GM19193 (cell line): Measurements from ENCODE around the gene MED16.

Experiments used
- POLR2A ChIP-seq: IDR thresholded peaks from 4 replicates; pipeline ENCODE4 v1.6.1; 2011; ENCODE audit not compliant: insufficient read depth, insufficient read length; ENCODE audit errors: extremely low read depth

Gene MED16

DNA sequence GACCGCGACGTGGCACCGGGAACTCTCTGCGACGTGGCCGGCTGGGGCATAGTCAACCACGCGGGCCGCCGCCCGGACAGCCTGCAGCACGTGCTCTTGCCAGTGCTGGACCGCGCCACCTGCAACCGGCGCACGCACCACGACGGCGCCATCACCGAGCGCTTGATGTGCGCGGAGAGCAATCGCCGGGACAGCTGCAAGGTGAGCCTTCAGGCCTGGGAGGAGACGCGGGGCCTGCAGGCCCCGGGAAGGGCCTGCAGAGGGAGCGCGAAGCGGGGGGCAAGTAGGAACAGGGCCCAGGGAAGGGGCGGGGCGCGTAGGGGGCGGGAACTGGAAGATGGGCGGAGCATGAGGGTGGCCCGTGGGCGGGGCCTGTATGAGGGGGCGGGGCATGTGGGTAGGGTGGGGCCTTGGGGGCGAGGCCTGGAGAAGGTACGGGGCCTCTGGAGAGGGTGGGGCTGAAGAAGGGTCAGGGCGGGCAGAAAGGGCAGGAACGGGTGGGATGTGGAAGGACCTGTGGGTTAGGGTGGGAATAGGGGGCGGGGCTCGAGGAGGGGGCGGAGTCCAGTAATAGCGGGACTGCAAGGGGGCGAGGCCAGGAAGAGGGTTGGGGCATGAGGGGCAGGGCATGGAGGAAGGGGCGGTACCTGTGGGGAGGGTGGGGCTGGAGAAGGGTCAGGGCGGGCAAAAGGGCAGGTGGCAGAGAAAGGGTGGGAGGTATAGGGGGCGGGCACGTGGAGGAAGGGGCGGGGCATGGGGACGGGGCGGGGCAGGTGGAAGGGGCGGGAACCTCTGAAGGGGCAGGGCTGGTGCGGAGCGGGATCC lies 31.0 kb downstream of the MED16 start:
- no peak for TF ChIP-seq POLR2A

DNA sequence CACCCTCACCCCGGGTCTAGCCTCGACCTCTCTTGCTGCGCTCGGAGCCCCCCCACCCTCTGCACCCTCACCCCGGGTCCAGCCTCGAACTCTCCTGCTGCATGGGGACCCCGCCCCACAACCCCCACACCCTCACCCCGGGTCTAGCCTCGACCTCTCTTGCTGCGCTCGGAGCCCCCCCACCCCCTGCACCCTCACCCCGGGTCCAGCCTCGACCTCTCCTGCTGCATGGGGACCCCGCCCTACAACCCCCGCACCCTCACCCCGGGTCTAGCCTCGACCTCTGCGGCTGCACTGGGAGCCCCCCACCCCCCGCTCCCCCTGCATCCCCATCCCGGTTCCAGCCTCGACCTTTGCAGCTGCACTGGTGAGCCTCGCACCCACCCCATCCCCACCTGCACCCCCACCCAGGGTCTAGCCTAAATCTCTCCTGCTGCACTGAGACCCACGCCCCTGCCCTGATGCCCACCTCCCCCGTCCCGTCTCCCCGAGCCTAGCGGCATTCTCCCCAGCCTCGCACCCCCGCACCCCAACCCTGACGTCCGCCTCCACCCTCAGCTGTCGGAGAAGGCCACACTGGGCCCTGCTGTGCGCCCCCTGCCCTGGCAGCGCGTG lies 31.7 kb downstream of the MED16 start:
- TF ChIP-seq POLR2A = no peak

DNA sequence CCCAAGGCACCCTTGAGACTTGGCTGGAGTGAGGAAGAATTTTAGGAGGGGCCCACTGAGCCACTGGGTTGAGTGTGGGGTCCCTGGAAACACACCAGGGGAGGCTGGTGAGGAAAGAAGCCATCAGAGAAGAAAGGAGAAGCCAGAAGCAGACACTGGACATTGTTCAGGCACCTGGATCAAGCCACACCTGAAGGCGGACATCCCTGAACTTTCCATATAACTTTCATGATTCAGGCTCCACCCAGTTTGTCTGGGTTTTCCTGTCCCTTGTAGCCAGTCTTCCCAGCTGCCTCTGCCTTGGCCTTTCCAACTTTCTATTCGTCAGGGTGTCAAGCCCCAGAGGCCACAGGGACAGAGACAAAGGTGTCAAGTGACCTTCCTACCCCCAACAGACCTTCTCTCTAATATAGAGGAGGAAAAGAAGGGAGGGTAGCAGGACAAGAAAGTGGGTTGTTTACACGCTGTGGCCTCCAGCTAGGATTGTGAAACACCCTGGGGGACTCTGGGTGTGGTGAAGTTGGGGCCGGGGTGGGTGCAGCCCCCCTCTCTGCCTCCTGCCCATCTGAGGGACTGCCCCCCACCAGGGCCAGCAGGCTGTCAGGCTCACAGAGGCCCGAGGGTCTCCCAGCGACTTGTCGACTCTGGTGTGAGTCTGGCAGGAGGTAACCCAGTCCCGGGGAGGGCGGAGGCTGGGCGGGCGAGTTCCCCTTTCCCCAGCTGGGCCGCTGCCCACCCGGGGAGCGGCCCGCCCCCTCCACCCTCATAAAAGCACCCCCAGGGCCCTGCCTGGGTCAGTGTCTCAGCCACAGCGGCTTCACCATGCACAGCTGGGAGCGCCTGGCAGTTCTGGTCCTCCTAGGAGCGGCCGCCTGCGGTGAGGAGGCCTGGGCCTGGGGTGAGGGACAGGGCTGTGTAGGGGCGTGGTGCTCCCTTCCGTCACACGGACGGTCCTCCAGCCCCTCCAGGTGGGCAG lies 33.8 kb downstream of the MED16 start, which contains the start of gene CFD:
Gene CFD, plus strand, starts transcription at position 797 of the 976 bp plus-strand sequence. Its CDS starts 26 bp downstream, at position 823.
- no peak for TF ChIP-seq POLR2A

DNA sequence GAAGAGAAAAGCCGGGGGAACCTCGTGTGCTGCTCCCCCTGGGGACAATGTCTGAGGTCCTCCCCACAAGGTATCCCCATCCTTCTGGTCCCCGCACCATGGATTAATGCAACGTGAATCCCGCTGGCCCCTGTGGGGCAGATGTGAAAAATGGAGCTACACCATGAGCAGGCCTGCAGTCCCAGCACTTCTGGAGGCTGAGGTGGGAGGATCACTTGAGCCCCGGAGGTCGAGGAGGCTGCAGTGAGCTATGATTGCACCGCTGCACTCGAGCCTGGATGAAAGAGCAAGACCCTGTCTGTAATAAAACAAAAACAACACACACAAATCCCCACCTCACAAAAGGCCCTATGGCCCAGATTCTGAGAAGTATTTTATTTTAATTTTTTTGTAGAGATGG lies 34.7 kb downstream of the MED16 start:
- no peak for TF ChIP-seq POLR2A

DNA sequence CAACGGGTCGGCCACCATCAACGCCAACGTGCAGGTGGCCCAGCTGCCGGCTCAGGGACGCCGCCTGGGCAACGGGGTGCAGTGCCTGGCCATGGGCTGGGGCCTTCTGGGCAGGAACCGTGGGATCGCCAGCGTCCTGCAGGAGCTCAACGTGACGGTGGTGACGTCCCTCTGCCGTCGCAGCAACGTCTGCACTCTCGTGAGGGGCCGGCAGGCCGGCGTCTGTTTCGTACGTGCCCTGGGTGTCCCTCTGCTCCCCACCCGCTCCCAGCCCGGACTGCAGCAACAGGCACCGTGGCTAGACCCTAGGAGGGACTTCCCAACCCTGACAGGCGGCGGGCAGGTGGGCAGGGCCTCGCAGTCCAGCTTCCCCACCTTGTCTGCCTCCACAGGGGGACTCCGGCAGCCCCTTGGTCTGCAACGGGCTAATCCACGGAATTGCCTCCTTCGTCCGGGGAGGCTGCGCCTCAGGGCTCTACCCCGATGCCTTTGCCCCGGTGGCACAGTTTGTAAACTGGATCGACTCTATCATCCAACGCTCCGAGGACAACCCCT lies 37.3 kb downstream of the MED16 start:
- TF ChIP-seq POLR2A = no peak

DNA sequence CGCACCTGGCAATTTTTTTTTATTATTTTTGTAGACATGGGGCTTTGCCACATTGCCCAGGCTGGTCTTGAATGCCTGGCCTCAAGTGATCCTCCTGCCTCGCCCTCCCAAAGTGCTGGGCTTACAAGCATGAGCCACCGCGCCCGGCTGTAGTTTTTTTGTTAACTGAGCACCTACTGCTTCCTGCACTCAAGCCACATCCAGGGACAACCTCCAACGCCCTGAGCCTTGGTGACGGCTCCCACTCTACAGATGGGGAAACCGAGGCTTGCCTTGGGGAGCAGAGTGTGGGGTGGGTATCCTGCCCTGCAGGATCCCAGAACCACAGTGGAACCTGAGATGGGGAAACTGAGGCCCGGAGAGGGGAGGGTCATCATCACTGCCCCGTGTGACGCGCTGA lies 37.8 kb downstream of the MED16 start:
- no peak for TF ChIP-seq POLR2A

DNA sequence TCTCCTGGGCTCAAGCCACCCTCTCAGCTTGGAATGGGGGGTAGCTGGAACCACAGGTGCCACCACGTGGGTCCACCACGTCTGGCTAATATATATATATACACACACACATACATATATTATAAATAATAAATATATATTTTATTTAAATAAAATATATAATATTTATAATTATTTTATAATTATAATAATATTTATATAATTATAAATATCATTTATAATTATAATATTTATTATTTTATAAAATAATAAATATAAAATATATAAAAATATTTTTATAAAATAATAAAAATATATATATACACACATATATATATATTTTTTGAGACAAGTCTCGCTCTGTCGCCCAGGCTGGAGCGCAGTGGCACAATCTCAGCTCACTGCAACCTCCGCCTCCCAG lies 38.4 kb downstream of the MED16 start:
- TF ChIP-seq POLR2A = no peak

DNA sequence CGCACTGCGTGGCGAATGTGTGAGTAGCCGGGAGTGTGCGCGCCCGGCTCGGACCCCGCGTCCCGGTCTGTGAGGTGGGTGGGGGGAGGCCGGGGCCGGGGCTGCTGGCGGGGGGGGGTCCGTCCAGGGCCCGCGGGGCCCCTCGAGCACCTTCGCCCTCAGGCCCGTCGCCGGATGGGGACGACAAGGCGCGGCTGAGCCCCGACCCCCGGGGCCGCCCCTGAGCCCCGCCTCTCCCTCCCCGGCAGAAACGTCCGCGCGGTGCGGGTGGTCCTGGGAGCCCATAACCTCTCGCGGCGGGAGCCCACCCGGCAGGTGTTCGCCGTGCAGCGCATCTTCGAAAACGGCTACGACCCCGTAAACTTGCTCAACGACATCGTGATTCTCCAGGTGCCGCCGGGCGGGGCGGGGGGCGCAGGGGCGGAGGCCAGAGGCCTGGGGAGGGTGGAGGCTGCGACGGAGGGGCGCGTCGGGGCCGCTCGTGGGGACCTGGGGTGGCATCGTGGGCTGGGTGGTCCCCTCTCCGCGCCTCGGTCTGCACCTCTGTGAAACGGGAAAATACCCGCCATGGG lies 39.9 kb downstream of the MED16 start:
- no peak for TF ChIP-seq POLR2A

DNA sequence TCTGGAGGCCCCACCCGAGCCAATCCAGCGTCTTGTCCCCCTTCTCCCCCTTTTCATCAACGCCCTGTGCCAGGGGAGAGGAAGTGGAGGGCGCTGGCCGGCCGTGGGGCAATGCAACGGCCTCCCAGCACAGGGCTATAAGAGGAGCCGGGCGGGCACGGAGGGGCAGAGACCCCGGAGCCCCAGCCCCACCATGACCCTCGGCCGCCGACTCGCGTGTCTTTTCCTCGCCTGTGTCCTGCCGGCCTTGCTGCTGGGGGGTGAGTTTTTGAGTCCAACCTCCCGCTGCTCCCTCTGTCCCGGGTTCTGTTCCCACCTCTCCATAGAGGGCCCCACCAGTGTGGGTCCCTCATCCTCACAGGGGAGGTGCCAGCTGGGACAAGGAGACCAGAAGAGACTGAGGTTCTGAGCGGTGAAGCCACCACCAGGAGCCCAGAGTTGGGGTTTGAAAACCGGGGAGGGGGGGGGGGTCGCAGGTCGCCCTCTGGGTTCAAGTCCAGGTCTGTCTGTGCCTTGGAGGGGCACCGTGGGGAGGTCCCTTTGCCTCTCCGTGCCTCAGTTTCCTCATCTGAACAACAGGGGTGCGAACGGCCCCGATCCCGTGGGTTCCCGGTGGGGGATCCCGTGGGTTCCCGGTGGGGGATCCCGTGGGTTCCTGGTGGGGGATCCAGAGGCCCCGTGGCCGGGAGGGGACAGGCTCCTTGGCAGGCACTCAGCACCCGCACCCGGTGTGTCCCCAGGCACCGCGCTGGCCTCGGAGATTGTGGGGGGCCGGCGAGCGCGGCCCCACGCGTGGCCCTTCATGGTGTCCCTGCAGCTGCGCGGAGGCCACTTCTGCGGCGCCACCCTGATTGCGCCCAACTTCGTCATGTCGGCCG lies 40.6 kb downstream of the MED16 start, which contains the start of gene ELANE:
Gene ELANE, plus strand, starts transcription at position 168 of the 878 bp plus-strand sequence. Its CDS starts 26 bp downstream, at position 194.
- no peak for TF ChIP-seq POLR2A

DNA sequence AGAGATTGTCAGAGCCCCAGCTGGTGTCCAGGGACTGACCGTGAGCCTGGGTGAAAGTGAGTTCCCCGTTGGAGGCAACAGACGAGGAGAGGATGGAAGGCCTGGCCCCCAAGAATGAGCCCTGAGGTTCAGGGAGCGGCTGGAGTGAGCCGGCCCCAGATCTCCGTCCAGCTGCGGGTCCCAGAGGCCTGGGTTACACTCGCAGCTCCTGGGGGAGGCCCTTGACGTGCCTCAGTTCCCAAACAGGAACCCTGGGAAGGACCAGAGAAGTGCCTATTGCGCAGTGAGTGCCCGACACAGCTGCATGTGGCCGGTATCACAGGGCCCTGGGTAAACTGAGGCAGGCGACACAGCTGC lies 42.0 kb downstream of the MED16 start:
- no peak for TF ChIP-seq POLR2A

DNA sequence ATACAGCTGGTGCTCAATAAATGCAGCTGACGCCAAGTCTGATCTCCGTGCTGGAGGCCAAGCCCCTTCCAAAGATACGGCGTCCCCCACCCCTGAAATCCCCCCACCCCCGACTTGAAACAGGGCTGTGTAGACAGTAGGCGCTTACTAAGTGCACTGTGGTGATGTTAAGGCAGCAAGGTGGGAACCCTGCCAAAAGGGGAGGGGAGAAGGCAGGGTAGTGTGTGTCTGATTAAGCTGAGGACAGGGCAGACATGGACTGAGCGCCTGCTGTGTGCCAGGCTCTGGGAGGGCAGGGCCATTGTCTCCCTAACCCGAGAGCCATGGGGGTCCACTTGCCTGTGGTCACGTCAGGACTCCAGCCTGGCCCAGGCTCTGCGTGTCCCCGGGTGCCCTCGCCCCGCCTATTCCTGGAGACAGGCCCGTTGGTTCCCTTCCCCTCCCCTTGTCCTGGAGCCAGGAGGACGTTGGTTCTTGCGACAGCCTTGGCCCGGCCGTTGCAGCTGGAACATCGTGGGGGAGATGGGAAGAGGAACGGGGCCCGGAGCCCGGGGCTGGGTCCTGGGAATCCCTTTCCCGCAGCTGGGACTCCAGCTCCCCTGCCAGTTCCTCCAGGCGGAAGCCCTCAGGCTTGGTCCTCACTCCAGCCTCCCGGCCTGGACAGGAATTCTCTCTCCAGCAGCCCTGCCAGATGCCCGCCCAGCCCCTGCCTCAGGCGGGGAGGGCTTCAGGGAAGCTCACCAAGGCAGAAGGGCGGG lies 42.6 kb downstream of the MED16 start:
- TF ChIP-seq POLR2A = no peak

DNA sequence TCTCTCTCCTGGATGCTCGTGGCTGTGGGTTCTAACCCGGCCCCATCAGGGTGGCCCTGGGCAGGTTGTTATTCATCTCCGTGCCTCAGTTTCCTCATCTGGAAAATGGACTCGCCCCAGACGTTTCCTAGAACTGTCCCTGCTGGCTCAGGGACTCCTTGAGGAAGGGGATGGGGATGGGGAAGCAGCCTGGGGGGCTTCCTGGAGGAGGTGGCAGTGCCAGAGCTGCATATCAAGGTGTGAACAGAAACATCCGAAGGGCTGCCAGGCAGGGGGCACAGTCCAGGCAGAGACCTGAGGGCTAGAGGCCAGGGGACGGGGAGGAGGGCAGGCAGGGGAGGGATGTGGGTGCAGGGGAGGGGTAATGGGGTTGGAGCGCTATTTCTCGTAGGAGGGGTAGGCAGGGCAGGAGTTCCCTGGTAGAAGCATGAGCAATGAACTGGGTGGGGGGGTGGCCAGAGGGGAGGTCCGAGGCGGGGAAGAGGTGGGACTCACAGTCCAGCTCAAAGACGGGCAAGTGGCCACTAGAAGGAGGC lies 44.5 kb downstream of the MED16 start:
- TF ChIP-seq POLR2A = no peak
